Caco-2 (cell line): ENCODE results near the gene ABCA8. TPM values are rescaled to one million over a fixed set of nuclear protein-coding genes. Genes with fewer than 3 reads are reported as not detected.

Experiments used
- BruUV-seq: library from RNA; stranded (reverse); fragments of 400-500 nt; replicated peaks from 2 replicates; lab custom pipeline; 2021; lab: Mats Ljungman, UMichigan
- CTCF ChIA-PET: fragments of 300-600 bp; sonication (Branson Sonifier 250); formaldehyde crosslinking; loops from one replicate; lab custom pipeline; 2022; ENCODE audit warnings: antibody characterized with exemption; lab: Charles Lee
- POLR2A ChIA-PET: fragments of 300-600 bp; sonication (Branson Sonifier 250); formaldehyde crosslinking; loops from one replicate; lab custom pipeline; 2022; ENCODE audit warnings: antibody characterized with exemption; lab: Charles Lee
- DNase-seq, 2 experiments: peaks; one replicate each; pipeline versions ENCODE4 v3.0.0 to v3.0.0-alpha.2; 2020 to 2022
- H3K27me3 ChIP-seq: replicated peaks from 2 replicates; pipeline ENCODE4 v1.6.0; 2011; ENCODE audit warnings: low read length; ENCODE audit not compliant: control insufficient read depth, insufficient read depth
- H3K36me3 ChIP-seq: 2 replicates; pipeline ENCODE4 v1.5.1; 2011; ENCODE audit warnings: low read length; ENCODE audit not compliant: control insufficient read depth, insufficient read depth
- H3K4me1 ChIP-seq: fragments of 250-450 bp; sonication (Bioruptor Pico); 2 replicates; pipeline ENCODE4 v1.5.1; 2020; ENCODE audit warnings: mild to moderate bottlenecking
- H3K4me3 ChIP-seq: 2 replicates; pipeline ENCODE4 v1.5.1; 2011; ENCODE audit warnings: low read depth, mild to moderate bottlenecking, control low read depth, low read length
- H3K9me3 ChIP-seq: fragments of 250-450 bp; sonication (Bioruptor Pico); 2 replicates; pipeline ENCODE4 v1.5.1; 2020; ENCODE audit warnings: mild to moderate bottlenecking, moderate library complexity
- H3K27ac Mint-ChIP-seq: one replicate; pipeline ENCODE4 v1.8.0; 2022; ENCODE audit warnings: mixed read lengths; ENCODE audit not compliant: unreplicated experiment
- H3K27me3 Mint-ChIP-seq: one replicate; pipeline ENCODE4 v1.8.0; 2022; ENCODE audit warnings: mixed read lengths; ENCODE audit not compliant: insufficient read depth, unreplicated experiment
- H3K36me3 Mint-ChIP-seq: one replicate; pipeline ENCODE4 v1.8.0; 2022; ENCODE audit warnings: mild to moderate bottlenecking, mixed read lengths; ENCODE audit not compliant: insufficient read depth, unreplicated experiment
- H3K4me1 Mint-ChIP-seq: one replicate; pipeline ENCODE4 v1.8.0; 2022; ENCODE audit warnings: low read depth, mixed read lengths; ENCODE audit not compliant: unreplicated experiment
- H3K4me3 Mint-ChIP-seq: one replicate; pipeline ENCODE4 v1.8.0; 2022; ENCODE audit warnings: mild to moderate bottlenecking, moderate library complexity, mixed read lengths; ENCODE audit not compliant: unreplicated experiment
- H3K9me3 Mint-ChIP-seq: one replicate; pipeline ENCODE4 v1.8.0; 2022; ENCODE audit warnings: mixed read lengths; ENCODE audit not compliant: unreplicated experiment
- intact Hi-C: fragments of 100-400 bp; cut with micrococcal nuclease; formaldehyde crosslinking; loops from one replicate; pipeline ENCODE4 v1.10.0; 2022; ENCODE audit not compliant: unreplicated experiment
- total RNA-seq: library from RNA; stranded (reverse); gene quantifications from 2 replicates; pipeline ENCODE4 v1.2.3, GENCODE V29; 2022
- TF ChIP-seq, protein P1 (sequence below), 2 experiments: fragments of 200-600 bp in 1 of 2; IDR thresholded peaks; 1 replicate in 1 of 2; 2 replicates in 1 of 2; pipeline versions ENCODE4 v1.5.1 to v1.8.0; 2011 to 2022; ENCODE audit warnings: antibody characterized with exemption in 1 of 2, control low read depth in 1 of 2, inconsistent platforms in 1 of 2, low read depth in 1 of 2, low read length in 1 of 2, mild to moderate bottlenecking in 1 of 2, moderate library complexity in 1 of 2; ENCODE audit not compliant: insufficient read depth in 1 of 2, severe bottlenecking in 1 of 2, unreplicated experiment in 1 of 2

The ABCA8 gene
- total RNA-seq, 1 experiment from 2014 or later, result 0.91 TPM

DNA sequence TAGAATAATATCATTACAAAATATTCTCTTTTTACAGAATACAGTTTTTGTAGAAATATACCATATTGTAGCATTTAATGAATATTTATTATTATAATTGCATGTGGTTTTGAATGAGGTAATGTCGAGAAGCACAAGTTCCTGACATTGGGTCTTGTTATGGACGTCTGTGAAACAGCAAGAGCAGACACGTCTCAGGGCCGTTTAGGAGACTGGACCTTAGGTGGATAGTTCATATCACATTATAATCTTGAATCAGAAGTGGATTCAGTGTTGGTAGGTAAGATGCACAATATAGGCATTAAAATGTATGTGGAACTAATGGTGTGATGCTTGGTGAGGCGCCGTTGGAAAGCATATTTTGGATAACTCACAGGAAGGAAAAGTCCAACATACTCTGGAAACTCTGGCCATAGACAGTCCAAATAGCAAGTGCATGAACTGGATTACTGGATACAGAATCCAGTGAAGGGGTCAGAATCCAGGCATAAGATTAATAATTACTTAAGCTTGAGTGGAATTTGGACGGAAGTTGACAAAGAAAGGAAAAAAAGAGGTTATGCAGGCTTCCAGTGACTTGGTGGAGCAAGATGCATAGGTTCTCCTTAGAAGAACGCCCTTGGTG lies 17.2 kb downstream of the ABCA8 start:
- H3K27me3 Mint-ChIP-seq, result no peaks in the 10 kb centered on the region
- BruUV-seq, result no TSS peak
- Histone ChIP-seq H3K36me3 (no peaks in the 10 kb centered on the region), H3K4me3 (no peak overlapping the region), H3K9me3 (peaks cover 5% of the 10 kb centered on the region; the same call in 1 of the 2 replicates), H3K4me1 (peaks cover 16% of the 10 kb centered on the region), H3K27me3 (no peaks in the 10 kb centered on the region)
- no peaks in the 10 kb centered on the region for H3K9me3 Mint-ChIP-seq
- H3K27ac Mint-ChIP-seq, result no peak overlapping the region
- POLR2A ChIA-PET, result no interaction called here
- H3K4me1 Mint-ChIP-seq, result peaks cover 7% of the 10 kb centered on the region
- peak in 1 of 2 experiments; percentile 26 for DNase-seq
- H3K36me3 Mint-ChIP-seq, result no peaks in the 10 kb centered on the region
- no peak overlapping the region for H3K4me3 Mint-ChIP-seq
- TF ChIP-seq, protein P1, sequence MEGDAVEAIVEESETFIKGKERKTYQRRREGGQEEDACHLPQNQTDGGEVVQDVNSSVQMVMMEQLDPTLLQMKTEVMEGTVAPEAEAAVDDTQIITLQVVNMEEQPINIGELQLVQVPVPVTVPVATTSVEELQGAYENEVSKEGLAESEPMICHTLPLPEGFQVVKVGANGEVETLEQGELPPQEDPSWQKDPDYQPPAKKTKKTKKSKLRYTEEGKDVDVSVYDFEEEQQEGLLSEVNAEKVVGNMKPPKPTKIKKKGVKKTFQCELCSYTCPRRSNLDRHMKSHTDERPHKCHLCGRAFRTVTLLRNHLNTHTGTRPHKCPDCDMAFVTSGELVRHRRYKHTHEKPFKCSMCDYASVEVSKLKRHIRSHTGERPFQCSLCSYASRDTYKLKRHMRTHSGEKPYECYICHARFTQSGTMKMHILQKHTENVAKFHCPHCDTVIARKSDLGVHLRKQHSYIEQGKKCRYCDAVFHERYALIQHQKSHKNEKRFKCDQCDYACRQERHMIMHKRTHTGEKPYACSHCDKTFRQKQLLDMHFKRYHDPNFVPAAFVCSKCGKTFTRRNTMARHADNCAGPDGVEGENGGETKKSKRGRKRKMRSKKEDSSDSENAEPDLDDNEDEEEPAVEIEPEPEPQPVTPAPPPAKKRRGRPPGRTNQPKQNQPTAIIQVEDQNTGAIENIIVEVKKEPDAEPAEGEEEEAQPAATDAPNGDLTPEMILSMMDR (IDR thresholded peaks at IDR 0.05; ENCODE audit: insufficient read depth in 1 of 2, low read depth in 1 of 2, low read length in 1 of 2, severe bottlenecking in 1 of 2, unreplicated experiment in 1 of 2), result no peak
- intact Hi-C loops, result no loop called here
- CTCF ChIA-PET, result no interaction called here

DNA sequence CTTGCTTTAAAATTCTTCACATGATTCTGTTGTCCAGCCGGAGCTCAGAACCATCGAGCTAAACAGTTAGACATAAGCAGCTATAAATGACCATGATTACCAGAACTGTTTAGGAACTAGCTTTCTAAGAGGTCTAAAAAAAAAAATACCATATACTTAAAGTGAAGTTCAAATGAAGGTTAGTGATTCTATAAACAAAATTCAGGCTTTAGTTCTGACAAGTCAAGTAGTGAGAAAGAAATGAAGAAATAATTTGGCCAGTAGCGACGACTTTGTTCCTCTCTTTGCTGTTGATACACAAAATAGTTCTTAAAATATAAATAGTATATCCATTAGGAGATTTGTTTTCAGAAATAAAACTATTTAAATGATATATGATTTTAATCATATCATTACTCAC lies 27.7 kb downstream of the ABCA8 start:
- Histone ChIP-seq H3K4me3 (no peak overlapping the region), H3K9me3 (no peaks in the 10 kb centered on the region), H3K27me3 (no peaks in the 10 kb centered on the region), H3K36me3 (no peaks in the 10 kb centered on the region), H3K4me1 (no peaks in the 10 kb centered on the region)
- H3K4me3 Mint-ChIP-seq, result no peak overlapping the region
- H3K36me3 Mint-ChIP-seq, result no peaks in the 10 kb centered on the region
- H3K27ac Mint-ChIP-seq, result no peak overlapping the region
- no peak for DNase-seq
- ChIA-PET CTCF (no interaction called here), POLR2A (no interaction called here)
- BruUV-seq, result no TSS peak
- no peaks in the 10 kb centered on the region for H3K4me1 Mint-ChIP-seq
- H3K27me3 Mint-ChIP-seq, result no peaks in the 10 kb centered on the region
- TF ChIP-seq, protein P1 (IDR thresholded peaks at IDR 0.05; ENCODE audit: insufficient read depth in 1 of 2, low read depth in 1 of 2, low read length in 1 of 2, severe bottlenecking in 1 of 2, unreplicated experiment in 1 of 2), result no peak
- intact Hi-C loops, result no loop called here
- H3K9me3 Mint-ChIP-seq, result no peaks in the 10 kb centered on the region

DNA sequence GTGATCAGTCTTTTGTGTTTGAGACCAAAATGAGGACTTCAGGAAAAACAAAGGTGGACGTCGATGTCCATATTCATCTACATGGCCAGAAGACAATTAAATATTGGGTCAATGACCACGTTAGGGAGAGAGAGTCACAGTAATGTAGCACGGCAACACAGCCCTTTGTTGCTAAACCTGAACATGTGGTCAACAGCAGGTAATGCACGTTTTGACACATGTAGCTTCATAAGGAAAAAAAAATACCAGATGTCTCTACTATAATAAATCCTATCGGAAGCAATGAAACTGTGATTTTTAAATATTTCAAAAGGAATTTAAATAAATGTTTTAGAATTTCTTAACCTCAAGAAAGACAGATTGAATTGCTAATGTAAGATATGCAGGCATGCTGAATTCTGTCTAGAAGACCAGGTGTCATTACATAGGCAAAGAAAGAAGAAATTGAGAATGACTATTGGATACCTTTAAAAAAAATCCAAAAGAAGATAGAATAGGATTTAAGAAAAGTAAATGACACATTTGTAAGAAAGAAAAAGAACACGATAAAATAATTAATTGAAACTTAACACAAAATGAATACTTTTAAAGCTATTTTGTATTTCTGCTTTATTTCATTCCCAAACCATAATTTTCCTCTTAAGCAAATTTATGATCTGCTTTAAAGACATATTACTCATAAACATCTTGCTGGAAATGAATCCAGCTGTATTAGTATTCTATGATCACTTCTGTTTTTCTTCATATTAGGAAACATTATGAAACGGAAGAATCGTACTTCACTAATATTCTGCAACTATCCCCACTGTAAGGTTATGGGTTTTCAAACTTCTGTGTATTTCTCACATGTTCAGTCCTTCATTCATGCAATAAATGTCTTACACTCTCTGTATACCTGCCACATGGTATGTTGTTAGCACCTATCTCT lies 30.1 kb downstream of the ABCA8 start:
- ChIA-PET POLR2A (no interaction called here), CTCF (no interaction called here)
- Histone ChIP-seq H3K9me3 (no peaks in the 10 kb centered on the region), H3K4me1 (no peaks in the 10 kb centered on the region), H3K4me3 (no peak overlapping the region), H3K36me3 (no peaks in the 10 kb centered on the region), H3K27me3 (no peaks in the 10 kb centered on the region)
- TF ChIP-seq, protein P1 (IDR thresholded peaks at IDR 0.05; ENCODE audit: insufficient read depth in 1 of 2, low read depth in 1 of 2, low read length in 1 of 2, severe bottlenecking in 1 of 2, unreplicated experiment in 1 of 2), result no peak
- peaks cover 4% of the 10 kb centered on the region for H3K9me3 Mint-ChIP-seq
- no peaks in the 10 kb centered on the region for H3K27me3 Mint-ChIP-seq
- H3K36me3 Mint-ChIP-seq, result no peaks in the 10 kb centered on the region
- intact Hi-C loops, result no loop called here
- H3K4me3 Mint-ChIP-seq, result no peak overlapping the region
- no TSS peak for BruUV-seq
- no peak for DNase-seq
- no peaks in the 10 kb centered on the region for H3K4me1 Mint-ChIP-seq
- no peak overlapping the region for H3K27ac Mint-ChIP-seq
